AG09309 (cell line): ENCODE data around the gene FAM107B.

Experiments
- DNase-seq: peaks from one replicate; pipeline ENCODE4 v3.0.0-alpha.2; 2010; ENCODE audit warnings: low read depth
- H3K4me3 ChIP-seq: 2 replicates; pipeline ENCODE4 v1.5.1; 2011; ENCODE audit warnings: mild to moderate bottlenecking, low read depth, low read length, moderate library complexity; ENCODE audit not compliant: control insufficient read depth
- TF ChIP-seq, protein P1 (sequence below): IDR thresholded peaks from 2 replicates; pipeline ENCODE4 v1.5.1; 2011; ENCODE audit warnings: mild to moderate bottlenecking, low read depth, low read length, inconsistent platforms; ENCODE audit not compliant: insufficient read depth, control insufficient read depth; ENCODE audit errors: missing control alignments

Gene FAM107B

DNA sequence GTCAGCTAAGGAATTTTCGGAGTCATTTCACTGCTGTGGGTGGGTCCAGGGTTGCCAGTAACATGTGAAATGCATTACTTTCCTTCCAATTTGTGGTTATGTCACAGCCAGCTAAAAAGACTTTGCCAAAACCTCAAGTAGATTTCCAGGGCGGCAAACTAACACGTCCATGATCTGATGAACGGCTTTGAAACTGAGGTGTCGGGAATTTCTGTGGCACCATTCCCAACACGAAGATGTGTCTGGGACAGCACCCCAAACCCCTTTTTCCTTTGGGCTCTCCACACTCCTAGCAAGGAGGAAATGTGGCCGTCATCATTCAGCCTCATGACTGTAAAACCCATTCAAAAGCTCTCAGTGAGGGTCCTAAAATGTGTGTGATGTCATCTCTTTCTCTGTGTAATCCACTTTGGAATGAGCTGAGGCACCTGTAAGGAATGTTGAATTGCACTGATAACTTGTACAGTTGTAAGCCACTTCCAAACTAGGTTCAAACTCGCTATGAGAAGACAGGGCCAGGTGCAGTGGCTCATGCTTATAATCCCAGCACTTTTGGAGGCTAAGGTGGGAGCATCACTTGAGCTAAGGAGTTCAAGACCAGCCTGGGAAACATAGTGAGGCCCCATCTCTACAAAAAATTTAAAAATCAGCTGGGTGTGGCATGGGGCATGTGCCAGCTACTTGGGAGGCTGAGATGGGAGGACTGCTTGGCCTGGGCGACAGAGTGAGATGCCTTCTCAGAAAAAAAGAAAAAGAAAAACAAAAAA, 297.9 kb downstream of the FAM107B start:
- DNase-seq: no peak
- H3K4me3 ChIP-seq: no peak overlapping the region

GRCh38 chr10:14476006-14476405, 298.7 kb downstream of the FAM107B start:
- TF ChIP-seq, protein P1, sequence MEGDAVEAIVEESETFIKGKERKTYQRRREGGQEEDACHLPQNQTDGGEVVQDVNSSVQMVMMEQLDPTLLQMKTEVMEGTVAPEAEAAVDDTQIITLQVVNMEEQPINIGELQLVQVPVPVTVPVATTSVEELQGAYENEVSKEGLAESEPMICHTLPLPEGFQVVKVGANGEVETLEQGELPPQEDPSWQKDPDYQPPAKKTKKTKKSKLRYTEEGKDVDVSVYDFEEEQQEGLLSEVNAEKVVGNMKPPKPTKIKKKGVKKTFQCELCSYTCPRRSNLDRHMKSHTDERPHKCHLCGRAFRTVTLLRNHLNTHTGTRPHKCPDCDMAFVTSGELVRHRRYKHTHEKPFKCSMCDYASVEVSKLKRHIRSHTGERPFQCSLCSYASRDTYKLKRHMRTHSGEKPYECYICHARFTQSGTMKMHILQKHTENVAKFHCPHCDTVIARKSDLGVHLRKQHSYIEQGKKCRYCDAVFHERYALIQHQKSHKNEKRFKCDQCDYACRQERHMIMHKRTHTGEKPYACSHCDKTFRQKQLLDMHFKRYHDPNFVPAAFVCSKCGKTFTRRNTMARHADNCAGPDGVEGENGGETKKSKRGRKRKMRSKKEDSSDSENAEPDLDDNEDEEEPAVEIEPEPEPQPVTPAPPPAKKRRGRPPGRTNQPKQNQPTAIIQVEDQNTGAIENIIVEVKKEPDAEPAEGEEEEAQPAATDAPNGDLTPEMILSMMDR: no peak
- no peak for DNase-seq
- no peak overlapping the region for H3K4me3 ChIP-seq

More for the DNA sequence above, 297.9 kb downstream of the FAM107B start:
- TF ChIP-seq, protein P1: no peak

DNA sequence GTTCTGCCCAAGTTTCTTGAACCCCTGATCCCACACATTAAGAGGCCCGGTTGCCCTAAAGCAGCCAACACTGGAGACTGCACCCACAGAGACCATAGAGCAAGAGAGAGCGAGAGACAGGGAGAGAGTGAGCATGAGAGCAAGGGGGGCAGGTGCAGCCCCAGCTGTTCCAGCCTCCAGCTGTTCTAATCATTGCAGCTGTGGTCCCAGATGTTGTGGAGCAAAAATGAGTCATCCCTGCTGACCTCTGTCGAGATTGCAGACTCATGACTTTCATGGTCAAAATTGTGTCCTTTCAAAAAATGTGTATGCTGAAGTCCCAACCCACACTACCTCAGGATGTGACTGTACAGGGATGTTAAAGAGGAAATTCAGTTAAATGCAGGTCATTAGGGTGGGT, 300.0 kb downstream of the FAM107B start:
- DNase-seq: no peak
- no peak overlapping the region for H3K4me3 ChIP-seq
- TF ChIP-seq, protein P1: no peak

DNA sequence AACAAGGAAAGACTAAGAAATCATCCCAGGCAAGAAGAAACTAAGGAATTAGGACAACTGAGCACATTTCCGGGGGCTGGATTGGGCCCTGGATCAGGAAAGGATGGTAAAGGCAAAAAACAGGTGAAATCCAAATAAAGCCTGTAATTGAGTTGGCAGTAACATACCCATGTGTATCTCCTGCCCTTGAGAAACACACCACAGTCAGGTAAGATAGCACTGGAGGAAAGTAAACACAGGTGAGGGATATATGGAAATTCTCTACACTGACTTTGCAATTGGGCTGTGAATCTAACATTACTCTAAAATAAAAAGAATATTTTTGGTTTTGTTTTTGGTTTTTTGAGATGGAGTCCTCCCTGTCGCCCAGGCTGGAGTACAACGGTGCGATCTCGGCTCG, 303.8 kb downstream of the FAM107B start:
- H3K4me3 ChIP-seq: no peak overlapping the region
- TF ChIP-seq, protein P1: no peak
- no peak for DNase-seq

- TF ChIP-seq, protein P1: no peak
- H3K4me3 ChIP-seq: no peak overlapping the region
Measured at GRCh38 chr10:14468726-14469125, 306.0 kb downstream of the FAM107B start.

More at GRCh38 chr10:14468726-14469125, 306.0 kb downstream of the FAM107B start:
- DNase-seq: no peak
